ENCODE results near the gene ZCCHC2. TPM values are rescaled to one million over a fixed set of nuclear protein-coding genes. Genes with fewer than 3 reads are reported as not detected.

The ZCCHC2 gene
- total and polyA plus RNA-seq, 2 of the 13 experiments (the other 11 are each of a cell fraction or from before 2014, with no cell fraction given) = 62.5 to 76.1 TPM

DNA sequence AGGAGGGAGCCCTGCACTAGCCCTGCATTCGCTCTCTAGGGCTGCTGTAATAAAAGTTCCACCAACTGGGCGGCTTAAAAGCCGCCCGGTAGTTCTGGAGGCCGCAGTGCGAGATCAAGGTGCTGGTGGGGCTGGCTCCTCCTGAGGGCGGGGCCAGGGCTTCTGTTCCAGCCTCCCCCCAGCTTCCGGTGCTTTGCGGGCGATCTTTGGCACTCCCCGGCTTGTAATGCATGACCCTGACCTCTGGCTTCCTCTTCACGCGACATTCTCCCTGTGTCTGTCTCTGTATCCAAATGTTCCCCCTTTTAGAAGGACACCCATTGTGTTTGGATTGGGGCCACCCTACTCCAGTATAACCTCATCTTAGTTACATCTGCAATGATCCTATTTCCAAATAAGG, 84.5 kb downstream of the ZCCHC2 start (continued):
- TF ChIP-seq SMAD9 (CRISPR knock-in tag; IDR thresholded peaks at IDR 0.05) = no peak
- no peak for TF ChIP-seq ZNF274 (CRISPR knock-in tag; IDR thresholded peaks at IDR 0.05)
- TF ChIP-seq ZNF256 (CRISPR knock-in tag; conservative IDR thresholded peaks at IDR 0.05) = no peak
- TF ChIP-seq ZFX (CRISPR knock-in tag; IDR thresholded peaks at IDR 0.05; ENCODE audit: low read depth) = no peak
- no peak for TF ChIP-seq HNRNPL (IDR thresholded peaks at IDR 0.05; ENCODE audit: low read depth, low read length)
- TF ChIP-seq ELF1 (CRISPR knock-in tag; IDR thresholded peaks at IDR 0.05) = no peak
- TF ChIP-seq, protein P1, sequence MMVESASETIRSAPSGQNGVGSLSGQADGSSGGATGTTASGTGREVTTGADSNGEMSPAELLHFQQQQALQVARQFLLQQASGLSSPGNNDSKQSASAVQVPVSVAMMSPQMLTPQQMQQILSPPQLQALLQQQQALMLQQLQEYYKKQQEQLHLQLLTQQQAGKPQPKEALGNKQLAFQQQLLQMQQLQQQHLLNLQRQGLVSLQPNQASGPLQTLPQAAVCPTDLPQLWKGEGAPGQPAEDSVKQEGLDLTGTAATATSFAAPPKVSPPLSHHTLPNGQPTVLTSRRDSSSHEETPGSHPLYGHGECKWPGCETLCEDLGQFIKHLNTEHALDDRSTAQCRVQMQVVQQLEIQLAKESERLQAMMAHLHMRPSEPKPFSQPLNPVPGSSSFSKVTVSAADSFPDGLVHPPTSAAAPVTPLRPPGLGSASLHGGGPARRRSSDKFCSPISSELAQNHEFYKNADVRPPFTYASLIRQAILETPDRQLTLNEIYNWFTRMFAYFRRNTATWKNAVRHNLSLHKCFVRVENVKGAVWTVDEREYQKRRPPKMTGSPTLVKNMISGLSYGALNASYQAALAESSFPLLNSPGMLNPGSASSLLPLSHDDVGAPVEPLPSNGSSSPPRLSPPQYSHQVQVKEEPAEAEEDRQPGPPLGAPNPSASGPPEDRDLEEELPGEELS (CRISPR knock-in tag; IDR thresholded peaks at IDR 0.05) = 0 out of 2 replicates have a peak, but pooled peaks have one; percentile 22
- TF ChIP-seq AHR (CRISPR knock-in tag; IDR thresholded peaks at IDR 0.05) = no peak
- no peak for TF ChIP-seq ZFP82 (CRISPR knock-in tag; IDR thresholded peaks at IDR 0.05; ENCODE audit: borderline replicate concordance)
- TF ChIP-seq, protein P2, sequence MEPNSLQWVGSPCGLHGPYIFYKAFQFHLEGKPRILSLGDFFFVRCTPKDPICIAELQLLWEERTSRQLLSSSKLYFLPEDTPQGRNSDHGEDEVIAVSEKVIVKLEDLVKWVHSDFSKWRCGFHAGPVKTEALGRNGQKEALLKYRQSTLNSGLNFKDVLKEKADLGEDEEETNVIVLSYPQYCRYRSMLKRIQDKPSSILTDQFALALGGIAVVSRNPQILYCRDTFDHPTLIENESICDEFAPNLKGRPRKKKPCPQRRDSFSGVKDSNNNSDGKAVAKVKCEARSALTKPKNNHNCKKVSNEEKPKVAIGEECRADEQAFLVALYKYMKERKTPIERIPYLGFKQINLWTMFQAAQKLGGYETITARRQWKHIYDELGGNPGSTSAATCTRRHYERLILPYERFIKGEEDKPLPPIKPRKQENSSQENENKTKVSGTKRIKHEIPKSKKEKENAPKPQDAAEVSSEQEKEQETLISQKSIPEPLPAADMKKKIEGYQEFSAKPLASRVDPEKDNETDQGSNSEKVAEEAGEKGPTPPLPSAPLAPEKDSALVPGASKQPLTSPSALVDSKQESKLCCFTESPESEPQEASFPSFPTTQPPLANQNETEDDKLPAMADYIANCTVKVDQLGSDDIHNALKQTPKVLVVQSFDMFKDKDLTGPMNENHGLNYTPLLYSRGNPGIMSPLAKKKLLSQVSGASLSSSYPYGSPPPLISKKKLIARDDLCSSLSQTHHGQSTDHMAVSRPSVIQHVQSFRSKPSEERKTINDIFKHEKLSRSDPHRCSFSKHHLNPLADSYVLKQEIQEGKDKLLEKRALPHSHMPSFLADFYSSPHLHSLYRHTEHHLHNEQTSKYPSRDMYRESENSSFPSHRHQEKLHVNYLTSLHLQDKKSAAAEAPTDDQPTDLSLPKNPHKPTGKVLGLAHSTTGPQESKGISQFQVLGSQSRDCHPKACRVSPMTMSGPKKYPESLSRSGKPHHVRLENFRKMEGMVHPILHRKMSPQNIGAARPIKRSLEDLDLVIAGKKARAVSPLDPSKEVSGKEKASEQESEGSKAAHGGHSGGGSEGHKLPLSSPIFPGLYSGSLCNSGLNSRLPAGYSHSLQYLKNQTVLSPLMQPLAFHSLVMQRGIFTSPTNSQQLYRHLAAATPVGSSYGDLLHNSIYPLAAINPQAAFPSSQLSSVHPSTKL (CRISPR knock-in tag; IDR thresholded peaks at IDR 0.05) = peak; percentile 64
- no peak for TF ChIP-seq MEIS1 (CRISPR knock-in tag; IDR thresholded peaks at IDR 0.05; ENCODE audit: borderline replicate concordance)
- no peak for TF ChIP-seq SKI (IDR thresholded peaks at IDR 0.05; ENCODE audit: partially characterized antibody)
- TF ChIP-seq, protein P3, sequence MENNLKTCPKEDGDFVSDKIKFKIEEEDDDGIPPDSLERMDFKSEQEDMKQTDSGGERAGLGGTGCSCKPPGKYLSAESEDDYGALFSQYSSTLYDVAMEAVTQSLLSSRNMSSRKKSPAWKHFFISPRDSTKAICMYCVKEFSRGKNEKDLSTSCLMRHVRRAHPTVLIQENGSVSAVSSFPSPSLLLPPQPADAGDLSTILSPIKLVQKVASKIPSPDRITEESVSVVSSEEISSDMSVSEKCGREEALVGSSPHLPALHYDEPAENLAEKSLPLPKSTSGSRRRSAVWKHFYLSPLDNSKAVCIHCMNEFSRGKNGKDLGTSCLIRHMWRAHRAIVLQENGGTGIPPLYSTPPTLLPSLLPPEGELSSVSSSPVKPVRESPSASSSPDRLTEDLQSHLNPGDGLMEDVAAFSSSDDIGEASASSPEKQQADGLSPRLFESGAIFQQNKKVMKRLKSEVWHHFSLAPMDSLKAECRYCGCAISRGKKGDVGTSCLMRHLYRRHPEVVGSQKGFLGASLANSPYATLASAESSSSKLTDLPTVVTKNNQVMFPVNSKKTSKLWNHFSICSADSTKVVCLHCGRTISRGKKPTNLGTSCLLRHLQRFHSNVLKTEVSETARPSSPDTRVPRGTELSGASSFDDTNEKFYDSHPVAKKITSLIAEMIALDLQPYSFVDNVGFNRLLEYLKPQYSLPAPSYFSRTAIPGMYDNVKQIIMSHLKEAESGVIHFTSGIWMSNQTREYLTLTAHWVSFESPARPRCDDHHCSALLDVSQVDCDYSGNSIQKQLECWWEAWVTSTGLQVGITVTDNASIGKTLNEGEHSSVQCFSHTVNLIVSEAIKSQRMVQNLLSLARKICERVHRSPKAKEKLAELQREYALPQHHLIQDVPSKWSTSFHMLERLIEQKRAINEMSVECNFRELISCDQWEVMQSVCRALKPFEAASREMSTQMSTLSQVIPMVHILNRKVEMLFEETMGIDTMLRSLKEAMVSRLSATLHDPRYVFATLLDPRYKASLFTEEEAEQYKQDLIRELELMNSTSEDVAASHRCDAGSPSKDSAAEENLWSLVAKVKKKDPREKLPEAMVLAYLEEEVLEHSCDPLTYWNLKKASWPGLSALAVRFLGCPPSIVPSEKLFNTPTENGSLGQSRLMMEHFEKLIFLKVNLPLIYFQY (CRISPR knock-in tag; IDR thresholded peaks at IDR 0.05; ENCODE audit: borderline replicate concordance) = no peak
- no peak for TF ChIP-seq ZNF296 (CRISPR knock-in tag; conservative IDR thresholded peaks at IDR 0.05)
- TF ChIP-seq, protein P4, sequence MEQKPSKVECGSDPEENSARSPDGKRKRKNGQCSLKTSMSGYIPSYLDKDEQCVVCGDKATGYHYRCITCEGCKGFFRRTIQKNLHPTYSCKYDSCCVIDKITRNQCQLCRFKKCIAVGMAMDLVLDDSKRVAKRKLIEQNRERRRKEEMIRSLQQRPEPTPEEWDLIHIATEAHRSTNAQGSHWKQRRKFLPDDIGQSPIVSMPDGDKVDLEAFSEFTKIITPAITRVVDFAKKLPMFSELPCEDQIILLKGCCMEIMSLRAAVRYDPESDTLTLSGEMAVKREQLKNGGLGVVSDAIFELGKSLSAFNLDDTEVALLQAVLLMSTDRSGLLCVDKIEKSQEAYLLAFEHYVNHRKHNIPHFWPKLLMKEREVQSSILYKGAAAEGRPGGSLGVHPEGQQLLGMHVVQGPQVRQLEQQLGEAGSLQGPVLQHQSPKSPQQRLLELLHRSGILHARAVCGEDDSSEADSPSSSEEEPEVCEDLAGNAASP (CRISPR knock-in tag; IDR thresholded peaks at IDR 0.05; ENCODE audit: borderline replicate concordance) = no peak
- TF ChIP-seq ZBTB38 (CRISPR knock-in tag; IDR thresholded peaks at IDR 0.05) = no peak
- TF ChIP-seq NCOA1 (CRISPR knock-in tag; IDR thresholded peaks at IDR 0.05) = no peak
- TF ChIP-seq GATAD2A (CRISPR knock-in tag; IDR thresholded peaks at IDR 0.05) = 0 out of 2 replicates have a peak, but pooled peaks have one; percentile 43
- TF ChIP-seq, protein P5, sequence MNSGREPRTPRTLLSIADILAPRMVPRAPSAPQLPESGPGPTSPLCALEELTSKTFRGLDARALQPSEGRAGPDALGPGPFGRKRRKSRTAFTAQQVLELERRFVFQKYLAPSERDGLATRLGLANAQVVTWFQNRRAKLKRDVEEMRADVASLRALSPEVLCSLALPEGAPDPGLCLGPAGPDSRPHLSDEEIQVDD (CRISPR knock-in tag; IDR thresholded peaks at IDR 0.05; ENCODE audit: borderline replicate concordance) = no peak
- no peak for TF ChIP-seq ZNF10 (CRISPR knock-in tag; IDR thresholded peaks at IDR 0.05; ENCODE audit: borderline replicate concordance, low read depth)
